Activated naive CD4-positive, alpha-beta T cell treated with anti-CD3 and anti-CD28 coated beads for 36 hours (primary cell): ENCODE results near the gene RUNX2. TPM values are rescaled to one million over a fixed set of nuclear protein-coding genes. Genes with fewer than 3 reads are reported as not detected.

ENCODE experiments used
- total RNA-seq, 2 experiments: library from RNA; stranded (reverse); gene quantifications; one replicate each; pipeline ENCODE4 v1.2.3, GENCODE V29; 2021

Gene RUNX2
- total RNA-seq, 2 experiments from 2014 or later = 3.1 to 3.6 TPM

Other genes starting within 250 kb of the RUNX2 start
- gene SUPT3H, start 49.6 kb downstream of the RUNX2 start, total RNA-seq = 10 to 100 TPM; 15.7 to 17.9 TPM